HepG2 (cell line): ENCODE data around the gene RNMT. TPM values are rescaled to one million over a fixed set of nuclear protein-coding genes. Genes with fewer than 3 reads are reported as not detected.

ENCODE experiments used
- ATAC-seq: fragments of 200-7000 bp; cut with Tn5 transposase; 3 replicates; pipeline ENCODE4 v1.9.1; 2020; ENCODE audit warnings: mild to moderate bottlenecking, moderate library complexity
- BruUV-seq: library from RNA; stranded (reverse); fragments of 400-500 nt; replicated peaks from 2 replicates; lab custom pipeline; 2021; lab: Mats Ljungman, UMichigan
- CTCF ChIA-PET: fragments of 300-600 bp; formaldehyde crosslinking; extraction: SDS; loops from one replicate; lab custom pipeline; 2021; ENCODE audit warnings: low total read pairs, inconsistent platforms, low intra/inter-chr PET ratio; lab: Yijun Ruan, JAX
- POLR2A ChIA-PET: fragments of 350-600 bp; sonication (Branson Sonifier 250); formaldehyde crosslinking; loops from one replicate; lab custom pipeline; 2020; ENCODE audit warnings: antibody characterized with exemption, inconsistent platforms; lab: Yijun Ruan, JAX
- DNase-seq: peaks from one replicate; pipeline ENCODE4 v3.0.0-alpha.2; 2015; ENCODE audit warnings: low spot score
- FAIRE-seq: peaks from 3 replicates; lab custom pipeline; 2011; peaks lifted over from hg19 to GRCh38; lab: Jason Lieb, UNC
- H2AFZ ChIP-seq: one replicate; pipeline ENCODE4 v1.6.1; 2011; ENCODE audit warnings: low read length, inconsistent platforms
- H3K27ac ChIP-seq: fragments of 300-600 bp; 3 replicates; pipeline ENCODE4 v1.8.0; 2011; ENCODE audit warnings: mixed run types, mild to moderate bottlenecking, mixed read lengths, low read length, inconsistent platforms; ENCODE audit not compliant: insufficient read depth; ENCODE audit errors: extremely low read length
- H3K27me3 ChIP-seq, 2 experiments: fragments of 200-600 bp in 1 of 2; 2 replicates in 1 of 2; 3 replicates in 1 of 2; pipeline versions ENCODE4 v1.6.0 to v1.8.0; 2011; ENCODE audit warnings: low read length in 2 of 2, mild to moderate bottlenecking in 2 of 2, moderate library complexity in 2 of 2, inconsistent platforms in 1 of 2; ENCODE audit not compliant: insufficient read depth in 2 of 2, control insufficient read depth in 1 of 2
- H3K36me3 ChIP-seq, 2 experiments: fragments of 200-600 bp in 1 of 2; replicated peaks in 1 of 2; 2 replicates in 1 of 2; 3 replicates in 1 of 2; pipeline versions ENCODE4 v1.5.1 to v1.8.0; 2011; ENCODE audit warnings: low read length in 2 of 2, inconsistent platforms in 1 of 2; ENCODE audit not compliant: insufficient read depth in 2 of 2, control insufficient read depth in 1 of 2
- H3K4me1 ChIP-seq: 2 replicates; pipeline ENCODE4 v1.5.1; 2012; ENCODE audit warnings: low read length, inconsistent platforms; ENCODE audit not compliant: insufficient read depth
- H3K4me2 ChIP-seq: 2 replicates; pipeline ENCODE4 v1.6.0; 2011; ENCODE audit warnings: low read depth, low read length, inconsistent platforms
- H3K4me3 ChIP-seq, 3 experiments: fragments of 200-600 bp in 1 of 3; sonication (generic), shearing (Covaris generic) in 1 of 3; replicated peaks in 1 of 3; 2 replicates each; pipeline ENCODE4 v1.5.1; 2011 to 2016; ENCODE audit warnings: low read length in 3 of 3, inconsistent platforms in 2 of 3, low read depth in 2 of 3, mild to moderate bottlenecking in 2 of 3, control low read depth in 1 of 3, mixed read lengths in 1 of 3; ENCODE audit not compliant: insufficient read depth in 1 of 3
- H3K79me2 ChIP-seq: one replicate; pipeline ENCODE4 v1.6.1; 2011; ENCODE audit warnings: low read length, inconsistent platforms; ENCODE audit not compliant: insufficient read depth
- H3K9ac ChIP-seq: 2 replicates; pipeline ENCODE4 v1.6.0; 2011; ENCODE audit warnings: mild to moderate bottlenecking, low read depth, low read length, inconsistent platforms; ENCODE audit not compliant: insufficient read depth
- H3K9me3 ChIP-seq: 2 replicates; pipeline ENCODE4 v1.5.1; 2012; ENCODE audit warnings: mild to moderate bottlenecking, low read length
- H4K20me1 ChIP-seq: 2 replicates; pipeline ENCODE4 v1.6.0; 2011; ENCODE audit warnings: inconsistent platforms, mild to moderate bottlenecking, low read length, moderate library complexity; ENCODE audit not compliant: insufficient read depth
- AHR ChIP-seq: IDR thresholded peaks from 2 replicates; pipeline ENCODE4 v1.6.1; 2018; ENCODE audit warnings: missing genetic modification reagents, missing compliant biosample characterization
- BATF2 ChIP-seq: sonication (generic); formaldehyde crosslinking; IDR thresholded peaks from 2 replicates; pipeline ENCODE4 v1.8.0; 2022; ENCODE audit warnings: mild to moderate bottlenecking, missing genetic modification reagents, moderate library complexity
- GMEB2 ChIP-seq: IDR thresholded peaks from 2 replicates; pipeline ENCODE4 v1.6.1; 2016; ENCODE audit warnings: missing biosample characterization, missing genetic modification reagents, low read depth
- NR2F6 ChIP-seq, 2 experiments: IDR thresholded peaks; 2 replicates each; pipeline ENCODE4 v1.6.1; 2016; ENCODE audit warnings: antibody characterized with exemption in 1 of 2, mild to moderate bottlenecking in 1 of 2
- POGZ ChIP-seq: sonication (generic); formaldehyde crosslinking; IDR thresholded peaks from 2 replicates; pipeline ENCODE4 v1.4.0; 2020; ENCODE audit warnings: mild to moderate bottlenecking, missing genetic modification reagents
- RAD21 ChIP-seq: fragments of 450-650 bp; formaldehyde crosslinking; IDR thresholded peaks from 2 replicates; pipeline ENCODE4 v1.5.0; 2020; ENCODE audit warnings: mild to moderate bottlenecking
- SP1 ChIP-seq, 2 experiments: fragments of 450-650 bp in 1 of 2; sonication (generic) in 1 of 2; formaldehyde crosslinking in 1 of 2; IDR thresholded peaks; 2 replicates each; pipeline versions ENCODE4 v1.4.0 to v1.6.1; 2016 to 2020; ENCODE audit warnings: missing genetic modification reagents in 1 of 2
- THAP11 ChIP-seq: IDR thresholded peaks from 2 replicates; pipeline ENCODE4 v1.6.1; 2016; ENCODE audit warnings: missing biosample characterization, missing genetic modification reagents
- XBP1 ChIP-seq: sonication (generic); formaldehyde crosslinking; IDR thresholded peaks from 2 replicates; pipeline ENCODE4 v1.5.0; 2020; ENCODE audit warnings: missing genetic modification reagents
- XRCC5 ChIP-seq: fragments of 200-400 bp; formaldehyde crosslinking; optimal IDR thresholded peaks from 2 replicates; pipeline ENCODE3; 2017; ENCODE audit warnings: mild to moderate bottlenecking, low read length
- ZKSCAN1 ChIP-seq: fragments of 150-350 bp; IDR thresholded peaks from 2 replicates; pipeline ENCODE4 v1.6.1; 2014; ENCODE audit warnings: low read length
- ZNF101 ChIP-seq: sonication (generic); formaldehyde crosslinking; IDR thresholded peaks from 2 replicates; pipeline ENCODE4 v1.4.0; 2020; ENCODE audit warnings: mild to moderate bottlenecking, low read depth, missing genetic modification reagents, borderline replicate concordance
- ZNF136 ChIP-seq: sonication (generic); formaldehyde crosslinking; IDR thresholded peaks from 2 replicates; pipeline ENCODE4 v1.8.1; 2022; ENCODE audit warnings: low read depth, mild to moderate bottlenecking, moderate library complexity, missing genetic modification reagents
- ZNF24 ChIP-seq: fragments of 450-650 bp; IDR thresholded peaks from 2 replicates; pipeline ENCODE4 v1.6.1; 2017; ENCODE audit warnings: antibody characterized with exemption, mild to moderate bottlenecking
- ZNF251 ChIP-seq: sonication (generic); formaldehyde crosslinking; IDR thresholded peaks from 2 replicates; pipeline ENCODE4 v1.9.0; 2021; ENCODE audit warnings: mild to moderate bottlenecking, missing genetic modification reagents
- ZNF3 ChIP-seq: IDR thresholded peaks from 2 replicates; pipeline ENCODE4 v1.7.0; 2017; ENCODE audit warnings: inconsistent platforms
- ZNF337 ChIP-seq: sonication (generic); formaldehyde crosslinking; IDR thresholded peaks from 2 replicates; pipeline ENCODE4 v1.5.1; 2020; ENCODE audit warnings: missing genetic modification reagents, low read depth, mild to moderate bottlenecking, borderline replicate concordance
- ZNF577 ChIP-seq: sonication (generic); formaldehyde crosslinking; IDR thresholded peaks from 2 replicates; pipeline ENCODE4 v1.4.0; 2020; ENCODE audit warnings: mild to moderate bottlenecking, low read depth, missing genetic modification reagents, borderline replicate concordance
- ZNF7 ChIP-seq: IDR thresholded peaks from 2 replicates; pipeline ENCODE4 v1.6.1; 2016; ENCODE audit warnings: missing biosample characterization, missing genetic modification reagents
- ZNF790 ChIP-seq: sonication (generic); formaldehyde crosslinking; IDR thresholded peaks from 2 replicates; pipeline ENCODE4 v1.8.0; 2022; ENCODE audit warnings: missing genetic modification reagents, mild to moderate bottlenecking, borderline replicate concordance
- WGBS: methylation state at CpG from one replicate; pipeline ENCODE4 v1.1.6; 2017; ENCODE audit warnings: low lambda C conversion rate; 5-methylcytosine and 5-hydroxymethylcytosine counted together
- in situ Hi-C: cut with HindIII; loops from 2 replicates; pipeline ENCODE4 v1.10.0; 2017; ENCODE audit warnings: low pct_unique_long_range_greater_than_20kb; ENCODE audit not compliant: extremely low pct_ligation_motif_present
- intact Hi-C: fragments of 100-400 bp; cut with micrococcal nuclease; formaldehyde crosslinking; loops from one replicate; pipeline ENCODE4 v1.10.0; 2022; ENCODE audit not compliant: unreplicated experiment
- polyA plus RNA-seq, 8 experiments: library from polyadenylated mRNA; depleted of rRNA in 3 of 8; stranded (reverse) in 7 of 8; unstranded in 1 of 8; fragments of >200 nt; fragmentation: Illumina TruSeq in 4 of 8; extraction: Trizol in 4 of 8; gene quantifications; 2 replicates each; pipeline versions ENCODE4 v1.2.1 to v1.2.3, GENCODE V29; 2011 to 2016; ENCODE audit warnings: low read depth in 4 of 8, missing spikeins in 1 of 8, mixed read lengths in 1 of 8; ENCODE audit not compliant: insufficient read depth in 1 of 8
- total RNA-seq, 5 experiments: library from RNA; depleted of rRNA; stranded (reverse); fragments of >200 nt; fragmentation: Illumina TruSeq; extraction: Trizol; gene quantifications; 2 replicates each; pipeline ENCODE4 v1.2.3, GENCODE V29; 2016; ENCODE audit warnings: low read depth in 1 of 5
- TF ChIP-seq, protein P1 (sequence below): sonication (generic); formaldehyde crosslinking; IDR thresholded peaks from 2 replicates; pipeline ENCODE4 v1.5.1; 2020; ENCODE audit warnings: mild to moderate bottlenecking, missing genetic modification reagents, moderate library complexity
- TF ChIP-seq, protein P2 (sequence below): IDR thresholded peaks from 2 replicates; pipeline ENCODE4 v1.6.1; 2016; ENCODE audit warnings: control low read depth

RNMT gene
- total and polyA plus RNA-seq, 2 of the 13 experiments (the other 11 are each of a cell fraction or from before 2014, with no cell fraction given), result 22.9 to 24.4 TPM

DNA sequence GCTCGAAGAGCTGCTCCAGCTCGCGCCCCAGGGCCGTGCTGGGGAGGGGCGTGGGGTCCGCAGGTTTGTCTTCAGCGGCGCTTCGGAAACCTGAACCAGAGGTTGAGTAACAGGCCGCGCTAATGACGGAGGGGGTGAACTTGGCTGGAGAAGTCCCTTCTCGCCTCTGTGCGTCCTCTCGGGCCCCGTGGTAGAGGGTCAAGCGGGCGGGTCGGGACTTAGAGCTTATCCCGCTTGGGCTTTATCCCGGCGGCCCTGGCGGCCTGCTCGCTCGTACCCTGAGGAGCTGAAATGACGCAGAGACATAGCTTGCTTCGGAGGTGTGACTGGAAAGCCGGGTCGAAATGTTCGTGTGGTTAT, 479 bp downstream of the RNMT start (continued):
- TF ChIP-seq ZNF24 (no peak), POGZ (CRISPR knock-in tag) (no peak), ZNF7 (CRISPR knock-in tag) (no peak), ZKSCAN1 (no peak), ZNF790 (CRISPR knock-in tag) (0 out of 2 replicates have a peak, but pooled peaks have one; percentile 55), ZNF3 (CRISPR knock-in tag) (no peak), ZNF136 (CRISPR knock-in tag) (no peak), ZNF337 (CRISPR knock-in tag) (peak; percentile 12)
- TF ChIP-seq, protein P1, sequence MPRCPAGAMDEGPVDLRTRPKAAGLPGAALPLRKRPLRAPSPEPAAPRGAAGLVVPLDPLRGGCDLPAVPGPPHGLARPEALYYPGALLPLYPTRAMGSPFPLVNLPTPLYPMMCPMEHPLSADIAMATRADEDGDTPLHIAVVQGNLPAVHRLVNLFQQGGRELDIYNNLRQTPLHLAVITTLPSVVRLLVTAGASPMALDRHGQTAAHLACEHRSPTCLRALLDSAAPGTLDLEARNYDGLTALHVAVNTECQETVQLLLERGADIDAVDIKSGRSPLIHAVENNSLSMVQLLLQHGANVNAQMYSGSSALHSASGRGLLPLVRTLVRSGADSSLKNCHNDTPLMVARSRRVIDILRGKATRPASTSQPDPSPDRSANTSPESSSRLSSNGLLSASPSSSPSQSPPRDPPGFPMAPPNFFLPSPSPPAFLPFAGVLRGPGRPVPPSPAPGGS, result 0 out of 2 replicates have a peak, but pooled peaks have one; percentile 1

GRCh38 chr18:13730481-13730880, 4.0 kb downstream of the RNMT start:
- no peak overlapping the region for H2AFZ ChIP-seq
- peaks cover 31% of the 10 kb centered on the region for H3K4me1 ChIP-seq
- H3K27me3 ChIP-seq, result no peaks in the 10 kb centered on the region; a peak in 1 of 5 replicates
- POLR2A ChIA-PET, result no interaction called here
- peaks cover 68% of the 10 kb centered on the region for H3K79me2 ChIP-seq
- no peak overlapping the region for H3K27ac ChIP-seq
- H4K20me1 ChIP-seq, result peaks cover 15% of the 10 kb centered on the region; the same call in 1 of the 2 replicates
- H3K4me2 ChIP-seq, result no peak overlapping the region
- intact Hi-C loops, result no loop called here
- ATAC-seq, result no peak
- in situ Hi-C loops, result no loop called here
- no peak overlapping the region for H3K4me3 ChIP-seq
- CTCF ChIA-PET, result no interaction called here
- peaks cover 3 to 21% of the 10 kb centered on the region in 2 experiments; a peak in 4 of 5 replicates for H3K36me3 ChIP-seq
- 100% methylated on average over 1 of the region's 1 CpG for WGBS
- no peak overlapping the region for H3K9ac ChIP-seq
- no peak for DNase-seq
- FAIRE-seq, result no peak
- no TSS peak for BruUV-seq
- no peaks in the 10 kb centered on the region for H3K9me3 ChIP-seq
- TF ChIP-seq BATF2 (CRISPR knock-in tag) (no peak), THAP11 (CRISPR knock-in tag) (no peak), SP1 (IDR thresholded peaks at IDR 0.05) (no peak), SP1 (CRISPR knock-in tag; IDR thresholded peaks at IDR 0.05) (no peak), XRCC5 (no peak), ZNF251 (CRISPR knock-in tag) (no peak), ZNF101 (CRISPR knock-in tag) (no peak), GMEB2 (CRISPR knock-in tag) (no peak), XBP1 (CRISPR knock-in tag) (no peak), RAD21 (CRISPR knock-in tag) (no peak), AHR (CRISPR knock-in tag) (no peak), ZNF577 (CRISPR knock-in tag) (no peak), NR2F6 (IDR thresholded peaks at IDR 0.05) (no peak), NR2F6 (CRISPR knock-in tag; IDR thresholded peaks at IDR 0.05) (no peak)
- TF ChIP-seq, protein P2, sequence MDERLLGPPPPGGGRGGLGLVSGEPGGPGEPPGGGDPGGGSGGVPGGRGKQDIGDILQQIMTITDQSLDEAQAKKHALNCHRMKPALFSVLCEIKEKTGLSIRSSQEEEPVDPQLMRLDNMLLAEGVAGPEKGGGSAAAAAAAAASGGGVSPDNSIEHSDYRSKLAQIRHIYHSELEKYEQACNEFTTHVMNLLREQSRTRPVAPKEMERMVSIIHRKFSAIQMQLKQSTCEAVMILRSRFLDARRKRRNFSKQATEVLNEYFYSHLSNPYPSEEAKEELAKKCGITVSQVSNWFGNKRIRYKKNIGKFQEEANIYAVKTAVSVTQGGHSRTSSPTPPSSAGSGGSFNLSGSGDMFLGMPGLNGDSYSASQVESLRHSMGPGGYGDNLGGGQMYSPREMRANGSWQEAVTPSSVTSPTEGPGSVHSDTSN, result no peak
